Hindlimb muscle (tissue), 1 donor: ENCODE results near the gene TRIM43B. TPM values are rescaled to one million over a fixed set of nuclear protein-coding genes. Genes with fewer than 3 reads are reported as not detected.
"Not testable (repeated sequence)": the region's sequence is repeated elsewhere in the genome, so short reads cannot be mapped to it uniquely, and the experiment has no call there.

ENCODE experiments used
- DNase-seq: peaks from one replicate; pipeline ENCODE4 v3.0.0-alpha.2; 2013
- polyA plus RNA-seq: library from polyadenylated mRNA; unstranded; fragments of 120-200 nt; gene quantifications from one replicate; pipeline ENCODE4 v1.2.1, GENCODE V29; 2013; ENCODE audit not compliant: insufficient read length

The TRIM43B gene
- polyA plus RNA-seq: not detected

- DNase-seq: not testable (repeated sequence)
These were observed at the start of gene TRIM43B for GRCh38 chr2:95484654-95485053. TRIM43B (minus strand) TSS chr2:95484754; CDS start chr2:95482714, 2,040 bp downstream.

GRCh38 chr2:95531254-95531771 is 46.8 kb upstream of the TRIM43B start:
- DNase-seq: no peak

- no peak for DNase-seq
These were observed 46.2 kb upstream of the TRIM43B start for GRCh38 chr2:95530734-95531133.

GRCh38 chr2:95526360-95527341 is 42.1 kb upstream of the TRIM43B start:
- peak; percentile 56 for DNase-seq

- no peak for DNase-seq
These were observed 40.9 kb upstream of the TRIM43B start for GRCh38 chr2:95525294-95526035.

GRCh38 chr2:95524195-95524594 is 39.6 kb upstream of the TRIM43B start:
- no peak for DNase-seq

- DNase-seq: no peak
These were observed 30.2 kb upstream of the TRIM43B start for GRCh38 chr2:95514718-95515117.

- not testable (repeated sequence) for DNase-seq
These were observed 29.7 kb upstream of the TRIM43B start for GRCh38 chr2:95514226-95514625.

- no peak for DNase-seq
These were observed 24.9 kb upstream of the TRIM43B start for GRCh38 chr2:95509408-95509807.

- DNase-seq: no peak
These were observed 20.7 kb upstream of the TRIM43B start for GRCh38 chr2:95505222-95505621.

- no peak for DNase-seq
These were observed 16.3 kb upstream of the TRIM43B start for GRCh38 chr2:95500854-95501253.

- DNase-seq: not testable (repeated sequence)
These were observed 7.5 kb upstream of the TRIM43B start for GRCh38 chr2:95492076-95492475.

- DNase-seq: not testable (repeated sequence)
These were observed 9.5 kb downstream of the TRIM43B start for GRCh38 chr2:95475025-95475424.

GRCh38 chr2:95467984-95468383 is 16.6 kb downstream of the TRIM43B start:
- DNase-seq: not testable (repeated sequence)

- DNase-seq: not testable (repeated sequence)
These were observed 18.0 kb downstream of the TRIM43B start for GRCh38 chr2:95466572-95466971.

GRCh38 chr2:95463292-95463691 is 21.3 kb downstream of the TRIM43B start:
- not testable (repeated sequence) for DNase-seq

GRCh38 chr2:95445317-95445716 is 39.2 kb downstream of the TRIM43B start:
- DNase-seq: not testable (repeated sequence)

- not testable (repeated sequence) for DNase-seq
These were observed 42.0 kb downstream of the TRIM43B start for GRCh38 chr2:95442474-95443099.

- DNase-seq: not testable (repeated sequence)
These were observed 48.7 kb downstream of the TRIM43B start for GRCh38 chr2:95435872-95436209.

- DNase-seq: not testable (repeated sequence)
These were observed 49.2 kb downstream of the TRIM43B start for GRCh38 chr2:95435162-95435871.

GRCh38 chr2:95434507-95435076 is 50.0 kb downstream of the TRIM43B start:
- DNase-seq: not testable (repeated sequence)
